ENCODE measurements around the gene TMEM161B. TPM values are rescaled to one million over a fixed set of nuclear protein-coding genes. Genes with fewer than 3 reads are reported as not detected.

TMEM161B gene
- total RNA-seq, 2 experiments from 2014 or later, result 20.3 to 32.7 TPM

DNA sequence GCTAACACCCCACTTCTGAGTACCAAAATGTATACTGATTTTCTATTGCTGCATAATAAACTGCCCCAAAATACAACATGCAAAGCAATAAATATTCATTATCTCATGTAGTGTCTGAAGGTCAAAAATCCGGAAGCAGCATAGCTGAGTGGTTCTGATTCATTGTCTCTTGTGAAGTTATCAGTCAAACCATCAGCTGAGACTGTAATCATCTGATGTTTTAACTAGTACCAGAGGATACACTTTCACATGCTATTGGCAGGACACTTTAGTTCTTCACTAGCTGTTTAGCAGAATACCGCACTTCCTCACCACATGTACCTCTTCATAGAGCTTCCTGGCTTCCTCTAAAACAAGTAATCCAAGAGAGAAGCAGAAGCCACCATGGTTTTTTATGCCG, 12.7 kb upstream of the TMEM161B start:
- Histone ChIP-seq H3K4me2 (ENCODE audit: low read length) (no peak overlapping the region), H4K20me1 (ENCODE audit: insufficient read depth, low read length) (no peaks in the 10 kb centered on the region), H3K4me3 (ENCODE audit: low read depth, low read length, poor library complexity, severe bottlenecking) (no peak overlapping the region), H3K79me2 (ENCODE audit: insufficient read depth, low read depth, low read length) (no peaks in the 10 kb centered on the region), H2AFZ (ENCODE audit: low read length) (no peak overlapping the region), H3K27ac (ENCODE audit: low read depth, low read length, poor library complexity, severe bottlenecking) (no peak overlapping the region), H3K9me3 (ENCODE audit: low read length) (no peaks in the 10 kb centered on the region), H3K36me3 (ENCODE audit: insufficient read depth, low read length) (peaks cover 69% of the 10 kb centered on the region), H3K9me2 (ENCODE audit: insufficient read depth, low read length) (no peaks in the 10 kb centered on the region), H3K4me1 (ENCODE audit: insufficient read depth, low read length, poor library complexity, severe bottlenecking) (no peaks in the 10 kb centered on the region)
- intact Hi-C loops (cut with micrococcal nuclease; ENCODE audit: unreplicated experiment), result no loop called here
- DNase-seq (ENCODE audit: low spot score), result no peak
- BruUV-seq (replicated peaks), result no TSS peak
- POLR2A ChIA-PET, result interaction anchor here (0.6 kb wide), 1 partner anchor 124 kb away, joined by 3 read pairs; no protein-coding TSS in a partner anchor
- TF ChIP-seq, protein P1, sequence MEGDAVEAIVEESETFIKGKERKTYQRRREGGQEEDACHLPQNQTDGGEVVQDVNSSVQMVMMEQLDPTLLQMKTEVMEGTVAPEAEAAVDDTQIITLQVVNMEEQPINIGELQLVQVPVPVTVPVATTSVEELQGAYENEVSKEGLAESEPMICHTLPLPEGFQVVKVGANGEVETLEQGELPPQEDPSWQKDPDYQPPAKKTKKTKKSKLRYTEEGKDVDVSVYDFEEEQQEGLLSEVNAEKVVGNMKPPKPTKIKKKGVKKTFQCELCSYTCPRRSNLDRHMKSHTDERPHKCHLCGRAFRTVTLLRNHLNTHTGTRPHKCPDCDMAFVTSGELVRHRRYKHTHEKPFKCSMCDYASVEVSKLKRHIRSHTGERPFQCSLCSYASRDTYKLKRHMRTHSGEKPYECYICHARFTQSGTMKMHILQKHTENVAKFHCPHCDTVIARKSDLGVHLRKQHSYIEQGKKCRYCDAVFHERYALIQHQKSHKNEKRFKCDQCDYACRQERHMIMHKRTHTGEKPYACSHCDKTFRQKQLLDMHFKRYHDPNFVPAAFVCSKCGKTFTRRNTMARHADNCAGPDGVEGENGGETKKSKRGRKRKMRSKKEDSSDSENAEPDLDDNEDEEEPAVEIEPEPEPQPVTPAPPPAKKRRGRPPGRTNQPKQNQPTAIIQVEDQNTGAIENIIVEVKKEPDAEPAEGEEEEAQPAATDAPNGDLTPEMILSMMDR (conservative IDR thresholded peaks at IDR 0.05; ENCODE audit: low read length), result no peak
- no peak for TF ChIP-seq EZH2phosphoT487 (IDR thresholded peaks at IDR 0.05; ENCODE audit: borderline replicate concordance, low read depth, low read length)
- CTCF ChIA-PET (ENCODE audit: unreplicated experiment), result no interaction called here

DNA sequence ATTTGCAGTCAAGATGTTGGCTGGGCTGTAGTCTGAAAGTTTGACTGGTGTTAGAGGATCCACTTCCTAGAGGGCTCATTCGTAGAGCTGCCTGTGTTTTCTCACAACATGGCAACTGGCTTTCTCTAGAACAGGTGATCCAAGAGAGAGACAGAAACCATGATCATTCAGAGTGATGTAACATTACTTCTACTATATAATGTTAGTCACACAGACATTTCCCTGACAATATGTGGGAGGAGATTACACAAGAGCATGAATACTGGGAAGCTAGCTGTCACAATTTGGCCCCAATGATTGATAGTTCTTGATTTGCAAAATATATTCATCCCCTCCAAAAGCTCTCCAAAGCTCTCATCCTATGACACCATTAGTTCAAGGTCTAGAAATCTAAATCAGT, 10.9 kb upstream of the TMEM161B start:
- intact Hi-C loops (cut with micrococcal nuclease; ENCODE audit: unreplicated experiment), result no loop called here

GRCh38 chr5:88276378-88276777, 7.7 kb upstream of the TMEM161B start:
- Histone ChIP-seq H3K79me2 (ENCODE audit: insufficient read depth, low read depth, low read length) (peaks cover 18% of the 10 kb centered on the region; the same call in 1 of the 2 replicates), H3K4me1 (ENCODE audit: insufficient read depth, low read length, poor library complexity, severe bottlenecking) (peaks cover 3% of the 10 kb centered on the region), H3K9me2 (ENCODE audit: insufficient read depth, low read length) (no peaks in the 10 kb centered on the region), H3K27ac (ENCODE audit: low read depth, low read length, poor library complexity, severe bottlenecking) (no peak overlapping the region), H3K4me2 (ENCODE audit: low read length) (no peak overlapping the region), H3K9me3 (ENCODE audit: low read length) (no peaks in the 10 kb centered on the region), H3K4me3 (ENCODE audit: low read depth, low read length, poor library complexity, severe bottlenecking) (no peak overlapping the region), H2AFZ (ENCODE audit: low read length) (no peak overlapping the region), H4K20me1 (ENCODE audit: insufficient read depth, low read length) (no peaks in the 10 kb centered on the region), H3K36me3 (ENCODE audit: insufficient read depth, low read length) (peaks cover 82% of the 10 kb centered on the region)
- no peak for DNase-seq (ENCODE audit: low spot score)
- TF ChIP-seq, protein P1 (conservative IDR thresholded peaks at IDR 0.05; ENCODE audit: low read length), result no peak
- TF ChIP-seq EZH2phosphoT487 (IDR thresholded peaks at IDR 0.05; ENCODE audit: borderline replicate concordance, low read depth, low read length), result no peak
- ChIA-PET POLR2A (interaction anchor here (0.6 kb wide), 1 partner anchor 384 kb away, joined by 3 read pairs; no protein-coding TSS in a partner anchor), CTCF (ENCODE audit: unreplicated experiment) (no interaction called here)
- intact Hi-C loops (cut with micrococcal nuclease; ENCODE audit: unreplicated experiment), result no loop called here
- BruUV-seq (replicated peaks), result no TSS peak

More for the DNA sequence above, 10.9 kb upstream of the TMEM161B start:
- Histone ChIP-seq H3K4me3 (ENCODE audit: low read depth, low read length, poor library complexity, severe bottlenecking) (no peak overlapping the region), H3K27ac (ENCODE audit: low read depth, low read length, poor library complexity, severe bottlenecking) (no peak overlapping the region), H3K79me2 (ENCODE audit: insufficient read depth, low read depth, low read length) (peaks cover under 1% of the 10 kb centered on the region; the same call in 1 of the 2 replicates), H3K9me2 (ENCODE audit: insufficient read depth, low read length) (no peaks in the 10 kb centered on the region), H3K9me3 (ENCODE audit: low read length) (no peaks in the 10 kb centered on the region), H3K4me1 (ENCODE audit: insufficient read depth, low read length, poor library complexity, severe bottlenecking) (no peaks in the 10 kb centered on the region), H4K20me1 (ENCODE audit: insufficient read depth, low read length) (no peaks in the 10 kb centered on the region), H2AFZ (ENCODE audit: low read length) (no peak overlapping the region), H3K36me3 (ENCODE audit: insufficient read depth, low read length) (peaks cover 75% of the 10 kb centered on the region), H3K4me2 (ENCODE audit: low read length) (no peak overlapping the region)
- BruUV-seq (replicated peaks), result no TSS peak
- ChIA-PET CTCF (ENCODE audit: unreplicated experiment) (no interaction called here), POLR2A (interaction anchor here (1.1 to 1.4 kb wide), 2 partner anchors 10 to 14 kb away, joined by 3 read pairs; no protein-coding TSS in a partner anchor)
- DNase-seq (ENCODE audit: low spot score), result no peak
- TF ChIP-seq EZH2phosphoT487 (IDR thresholded peaks at IDR 0.05; ENCODE audit: borderline replicate concordance, low read depth, low read length), result no peak
- TF ChIP-seq, protein P1 (conservative IDR thresholded peaks at IDR 0.05; ENCODE audit: low read length), result no peak

Data from OCI-LY7 (cell line).